ENCODE measurements around the gene C20orf96. TPM values are rescaled to one million over a fixed set of nuclear protein-coding genes. Genes with fewer than 3 reads are reported as not detected.

The C20orf96 gene
- total RNA-seq, 1 donor from 2014 or later: 8.8 TPM

GRCh38 chr20:325889-326644 lies 35.5 kb upstream of the C20orf96 start:
- H3K4me1 ChIP-seq: peaks cover 29% of the 10 kb centered on the region
- no peak for ATAC-seq
- DNase-seq: peak; percentile 86
- H3K36me3 ChIP-seq: no peaks in the 10 kb centered on the region
- H3K27ac ChIP-seq: peak overlapping the region; percentile 90
- no peaks in the 10 kb centered on the region for H3K27me3 ChIP-seq
- peak overlapping the region; percentile 77 for H3K4me3 ChIP-seq
- no peaks in the 10 kb centered on the region for H3K9me3 ChIP-seq
- intact Hi-C loops (cut with DNase I): no loop called here
- TF ChIP-seq, protein P1, sequence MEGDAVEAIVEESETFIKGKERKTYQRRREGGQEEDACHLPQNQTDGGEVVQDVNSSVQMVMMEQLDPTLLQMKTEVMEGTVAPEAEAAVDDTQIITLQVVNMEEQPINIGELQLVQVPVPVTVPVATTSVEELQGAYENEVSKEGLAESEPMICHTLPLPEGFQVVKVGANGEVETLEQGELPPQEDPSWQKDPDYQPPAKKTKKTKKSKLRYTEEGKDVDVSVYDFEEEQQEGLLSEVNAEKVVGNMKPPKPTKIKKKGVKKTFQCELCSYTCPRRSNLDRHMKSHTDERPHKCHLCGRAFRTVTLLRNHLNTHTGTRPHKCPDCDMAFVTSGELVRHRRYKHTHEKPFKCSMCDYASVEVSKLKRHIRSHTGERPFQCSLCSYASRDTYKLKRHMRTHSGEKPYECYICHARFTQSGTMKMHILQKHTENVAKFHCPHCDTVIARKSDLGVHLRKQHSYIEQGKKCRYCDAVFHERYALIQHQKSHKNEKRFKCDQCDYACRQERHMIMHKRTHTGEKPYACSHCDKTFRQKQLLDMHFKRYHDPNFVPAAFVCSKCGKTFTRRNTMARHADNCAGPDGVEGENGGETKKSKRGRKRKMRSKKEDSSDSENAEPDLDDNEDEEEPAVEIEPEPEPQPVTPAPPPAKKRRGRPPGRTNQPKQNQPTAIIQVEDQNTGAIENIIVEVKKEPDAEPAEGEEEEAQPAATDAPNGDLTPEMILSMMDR (IDR thresholded peaks at IDR 0.05): no peak

- Histone ChIP-seq H3K4me3 (peak within 1 kb of the TSS; percentile 77), H3K36me3 (no peaks in the 10 kb centered on the region), H3K4me1 (peaks cover 27% of the 10 kb centered on the region), H3K9me3 (no peaks in the 10 kb centered on the region), H3K27me3 (no peaks in the 10 kb centered on the region), H3K27ac (peak within 1 kb of the TSS; percentile 90)
- intact Hi-C loops (cut with DNase I): no loop called here
- DNase-seq: peak; percentile 99
- ATAC-seq: peak; percentile 81
- TF ChIP-seq, protein P1 (IDR thresholded peaks at IDR 0.05): no peak
These were observed 34.7 kb upstream of the C20orf96 start, which contains the start of gene SOX12 for GRCh38 chr20:325045-325888. Gene SOX12, plus strand, starts transcription at chr20:325552. Its CDS starts 373 bp downstream, at chr20:325925.

DNA sequence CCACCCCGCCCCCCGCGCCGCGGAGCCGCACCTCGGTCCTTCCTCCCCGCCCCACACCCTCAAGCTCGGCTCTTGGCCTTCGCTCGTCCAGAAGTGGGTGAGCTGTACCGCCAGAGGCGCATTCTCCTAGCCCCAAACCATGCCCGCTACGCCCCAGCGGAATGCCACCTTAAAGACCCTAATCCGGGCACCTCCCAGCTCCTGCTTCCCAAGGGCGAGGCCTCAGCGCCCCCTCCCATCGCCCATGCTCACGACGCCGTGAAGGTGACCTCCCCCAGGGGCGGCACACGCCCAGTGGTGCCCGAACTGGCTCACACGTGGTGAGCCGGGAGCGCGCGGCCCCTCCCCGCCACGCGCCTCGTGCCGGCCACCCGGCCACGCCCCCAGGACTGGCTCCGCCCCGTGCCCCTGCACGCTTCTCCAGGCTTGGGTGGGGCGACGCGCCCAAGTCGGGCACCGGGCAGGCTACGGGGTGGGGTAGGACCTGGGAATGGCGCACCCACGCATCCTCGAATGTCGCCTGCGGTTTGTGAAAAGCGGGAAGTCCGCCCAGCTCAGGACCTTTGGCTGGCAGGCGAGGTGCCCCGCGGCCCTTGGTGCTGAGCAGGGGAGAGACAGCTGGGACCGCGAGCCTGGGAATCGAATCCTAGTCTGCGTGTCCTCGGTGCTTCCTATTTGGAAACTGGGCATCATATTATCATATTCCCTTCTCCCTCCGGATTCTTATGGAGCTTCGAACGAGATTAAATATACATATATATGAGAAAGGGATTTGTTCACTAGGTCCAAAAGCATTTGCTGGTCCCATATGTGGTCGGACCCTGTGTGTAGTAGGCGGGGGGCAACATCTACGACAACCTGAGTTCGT lies 33.9 kb upstream of the C20orf96 start:
- DNase-seq: peak; percentile 98
- H3K4me1 ChIP-seq: peaks cover 18% of the 10 kb centered on the region
- intact Hi-C loops (cut with DNase I): no loop called here
- H3K27ac ChIP-seq: peak overlapping the region; percentile 90
- peak overlapping the region; percentile 77 for H3K4me3 ChIP-seq
- TF ChIP-seq, protein P1 (IDR thresholded peaks at IDR 0.05): peak; percentile 34
- ATAC-seq: peak; percentile 86
- H3K9me3 ChIP-seq: no peaks in the 10 kb centered on the region
- H3K27me3 ChIP-seq: no peaks in the 10 kb centered on the region
- H3K36me3 ChIP-seq: no peaks in the 10 kb centered on the region

DNA sequence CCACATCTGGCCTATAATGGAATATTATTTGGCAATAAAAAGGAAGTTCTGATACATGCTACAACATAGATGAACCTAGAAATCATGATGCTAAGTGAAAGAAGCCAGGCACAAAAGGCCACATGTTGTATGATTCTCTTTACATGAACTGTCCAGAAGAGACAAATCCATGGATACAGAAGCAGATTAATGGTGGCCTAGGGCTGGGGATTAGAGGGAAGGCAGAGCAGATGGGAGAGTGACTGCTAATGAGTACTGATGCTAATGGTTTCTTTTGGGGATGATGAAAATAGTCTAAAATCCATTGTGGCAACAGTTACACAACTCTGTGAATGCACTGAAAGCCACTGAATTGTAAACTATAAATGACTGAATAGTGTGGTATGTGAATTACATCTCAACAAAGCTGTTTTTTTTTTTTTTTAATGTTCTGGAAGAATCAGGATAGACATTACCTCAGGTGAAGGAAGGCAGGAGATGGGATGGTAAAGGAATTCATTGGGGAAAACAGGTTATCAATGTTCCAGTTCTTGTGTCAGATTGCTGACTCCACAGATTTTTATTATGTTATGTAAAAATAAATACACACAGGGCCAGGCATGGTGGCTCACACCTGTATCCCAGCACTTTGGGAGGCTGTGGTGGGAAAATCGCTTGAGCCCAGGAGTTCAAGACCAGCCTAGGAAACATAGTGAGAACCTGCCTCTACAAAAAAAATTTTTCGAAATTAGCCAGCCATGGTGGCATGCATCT lies 25.9 kb upstream of the C20orf96 start:
- TF ChIP-seq, protein P1 (IDR thresholded peaks at IDR 0.05): no peak
- H3K4me1 ChIP-seq: no peaks in the 10 kb centered on the region
- DNase-seq: no peak

More for the DNA sequence above, 25.9 kb upstream of the C20orf96 start:
- ATAC-seq: no peak
- no peaks in the 10 kb centered on the region for H3K9me3 ChIP-seq
- intact Hi-C loops (cut with DNase I): no loop called here
- H3K27me3 ChIP-seq: no peaks in the 10 kb centered on the region
- no peak overlapping the region for H3K27ac ChIP-seq
- no peaks in the 10 kb centered on the region for H3K36me3 ChIP-seq
- H3K4me3 ChIP-seq: no peak overlapping the region

Data from upper lobe of right lung (tissue), 1 donor.